TTC549 (cell line): Measurements from ENCODE around the gene HOXC11.

Experiments
- FAIRE-seq: peaks from 2 replicates; lab custom pipeline; 2012; peaks lifted over from hg19 to GRCh38; lab: Jason Lieb, UNC

Gene HOXC11

DNA sequence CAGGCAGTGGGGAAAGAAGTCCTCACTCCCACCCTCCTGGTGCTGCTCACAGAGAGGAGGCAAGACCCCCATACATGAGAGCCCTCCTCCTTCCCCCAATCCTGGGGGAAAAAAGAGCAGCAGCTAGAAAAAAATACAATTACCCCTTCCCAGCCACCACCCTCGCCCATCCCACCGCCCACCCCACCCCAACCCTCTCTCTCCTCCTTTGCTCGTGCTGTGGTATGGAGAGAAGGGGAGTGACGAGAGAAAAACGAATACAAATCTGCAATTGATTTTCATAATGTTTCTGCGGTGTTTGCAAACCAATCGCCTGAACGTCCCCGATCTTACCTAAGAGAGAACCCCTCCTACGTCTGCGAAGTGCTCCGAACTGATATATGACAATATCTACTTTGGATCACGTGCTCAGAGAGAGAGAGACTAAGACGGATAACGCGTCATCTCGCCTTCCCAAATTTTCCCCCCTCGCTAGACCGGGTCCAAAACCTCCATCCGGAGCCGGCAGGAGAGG lies at the start of gene HOXC11:
HOXC11 (plus strand) TSS at position 405 of the 514 bp plus-strand sequence. CDS start 116 bp downstream, outside the sequence.
- FAIRE-seq, result no peak

- no peak for FAIRE-seq
These were observed 48.2 kb upstream of the HOXC11 start for GRCh38 chr12:53924521-53925405.

GRCh38 chr12:53927220-53928029 lies 45.5 kb upstream of the HOXC11 start:
- FAIRE-seq, result no peak

- no peak for FAIRE-seq
These were observed 44.7 kb upstream of the HOXC11 start for GRCh38 chr12:53928054-53928835.

DNA sequence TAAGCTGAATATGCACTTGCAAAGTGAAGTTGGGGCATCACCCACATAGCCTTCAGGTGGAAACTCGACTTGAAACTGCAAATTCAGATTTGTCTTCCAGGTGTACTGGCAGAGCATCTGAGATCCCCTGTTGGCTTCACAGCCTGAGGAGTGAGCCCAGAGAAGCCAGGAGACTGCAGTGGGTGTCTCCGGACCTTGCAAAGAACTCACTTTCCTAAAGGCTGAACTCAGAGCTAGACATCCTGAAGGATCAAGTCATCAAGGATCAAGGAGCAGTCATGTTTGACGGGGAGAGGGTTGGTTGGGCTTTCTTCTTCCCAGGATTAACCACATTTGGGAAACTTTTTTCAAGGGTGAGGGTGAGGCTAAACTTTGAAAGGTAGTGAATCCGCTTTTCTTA lies 43.4 kb upstream of the HOXC11 start:
- FAIRE-seq, result no peak

DNA sequence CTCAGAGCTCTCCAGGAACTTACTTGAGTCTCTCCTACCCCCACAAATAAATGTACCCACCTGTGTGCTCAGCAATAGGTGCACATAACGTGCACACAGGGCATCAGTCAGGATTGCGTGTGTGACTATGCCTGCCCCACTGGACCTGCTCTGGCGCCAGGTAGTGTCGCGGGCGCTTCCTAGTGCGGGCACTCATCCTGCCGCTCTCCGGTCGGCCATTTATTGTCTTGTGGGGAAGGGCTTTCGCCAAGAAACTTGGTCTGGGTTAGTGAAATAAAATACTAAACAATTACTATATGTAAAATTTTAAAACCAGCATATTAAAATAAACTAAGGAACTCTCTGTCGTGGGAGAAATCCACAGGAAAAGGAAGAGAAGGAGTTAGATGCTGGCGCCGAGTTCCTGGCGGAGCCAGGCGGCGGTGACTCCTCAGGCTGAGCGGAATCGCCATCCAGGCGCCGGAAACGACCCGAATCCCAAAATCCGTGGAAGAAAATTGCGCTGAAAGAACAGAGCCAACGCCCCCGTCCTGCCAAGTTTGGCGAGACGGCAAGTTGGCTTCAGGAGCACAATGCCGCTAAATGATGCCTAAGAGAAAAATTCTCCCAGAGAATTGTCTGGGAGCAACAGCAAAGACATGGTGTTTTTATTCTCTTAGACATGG lies 42.2 kb upstream of the HOXC11 start:
- no peak for FAIRE-seq

GRCh38 chr12:53931844-53932581 lies 40.9 kb upstream of the HOXC11 start:
- no peak for FAIRE-seq

DNA sequence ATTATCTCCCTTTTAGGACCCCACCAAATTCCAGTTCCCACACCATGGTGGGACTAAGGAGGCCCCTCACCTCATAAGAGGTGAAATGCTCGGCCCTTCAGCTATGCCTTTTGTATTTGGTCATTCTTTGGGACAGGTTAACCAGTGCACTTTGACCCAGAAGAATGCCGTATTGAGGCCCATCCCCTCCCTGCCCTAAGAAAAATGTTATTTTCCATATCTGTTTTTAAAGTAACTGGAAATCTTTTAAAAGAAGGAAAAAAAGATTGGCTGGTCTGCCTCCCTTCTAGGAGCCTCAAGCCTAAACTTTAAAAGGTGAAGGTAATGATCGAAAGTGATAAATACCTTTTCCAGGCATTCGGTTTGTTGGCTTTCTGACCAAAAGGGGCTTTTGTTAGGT lies 40.0 kb upstream of the HOXC11 start:
- FAIRE-seq, result no peak

- no peak for FAIRE-seq
These were observed 37.3 kb upstream of the HOXC11 start for GRCh38 chr12:53935383-53936341.

DNA sequence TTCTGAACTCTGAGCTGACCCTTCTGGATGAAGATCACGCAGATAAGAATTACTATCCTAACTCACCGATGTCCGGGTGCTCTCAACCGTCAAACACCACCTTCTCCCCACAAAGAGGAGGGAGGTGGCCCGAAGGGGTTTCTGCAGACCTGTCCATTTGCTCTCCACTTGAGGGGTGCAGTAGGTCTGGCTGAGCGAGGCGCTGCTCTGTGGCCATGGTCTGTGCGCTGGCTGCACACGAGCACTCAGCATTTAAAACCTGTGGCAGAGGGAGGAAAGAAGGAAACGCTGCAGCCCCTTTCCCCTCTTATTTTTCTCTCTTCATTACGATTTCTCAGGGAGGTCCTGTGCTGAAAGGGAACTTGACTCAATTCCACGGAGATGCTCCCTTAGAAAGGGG lies 35.8 kb upstream of the HOXC11 start:
- no peak for FAIRE-seq

GRCh38 chr12:53937596-53938325 lies 35.2 kb upstream of the HOXC11 start:
- no peak for FAIRE-seq

DNA sequence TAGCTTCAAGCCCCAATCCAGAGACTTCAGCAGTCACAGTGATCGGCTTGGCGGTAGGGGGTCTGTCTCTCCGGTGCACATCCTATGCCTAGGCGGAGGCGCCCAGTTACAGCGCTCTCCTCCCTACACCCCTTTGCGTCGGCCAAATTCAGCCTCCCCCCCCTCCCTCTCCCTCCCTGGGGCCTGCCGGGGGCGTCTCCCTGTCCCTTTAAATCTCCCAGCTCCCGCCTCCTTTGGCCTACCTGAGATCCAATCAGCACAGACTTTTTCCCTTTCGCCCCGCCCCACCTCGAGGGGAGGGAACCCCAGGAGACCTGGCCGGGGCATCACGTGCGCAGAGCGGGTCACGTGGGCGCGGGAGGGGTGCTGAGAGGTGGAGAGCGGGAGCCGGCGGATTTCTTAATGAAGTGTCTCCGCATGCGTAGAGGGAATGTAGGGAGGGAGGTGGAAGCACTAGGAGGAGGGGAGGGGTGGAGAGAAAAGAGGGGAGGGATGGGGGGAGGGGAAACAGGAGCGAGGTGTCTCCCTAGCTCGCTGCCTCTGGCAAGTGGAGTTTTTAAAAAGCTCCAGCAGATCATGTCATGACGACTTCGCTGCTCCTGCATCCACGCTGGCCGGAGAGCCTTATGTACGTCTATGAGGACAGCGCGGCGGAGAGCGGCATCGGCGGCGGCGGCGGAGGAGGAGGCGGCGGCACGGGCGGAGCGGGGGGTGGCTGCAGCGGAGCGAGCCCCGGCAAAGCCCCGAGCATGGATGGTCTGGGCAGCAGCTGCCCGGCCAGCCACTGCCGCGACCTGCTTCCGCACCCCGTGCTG lies 34.4 kb upstream of the HOXC11 start, which contains the start of gene HOXC13:
HOXC13 (plus strand) TSS at position 506 of the 815 bp plus-strand sequence; CDS start at position 582, 76 bp downstream.
- peak; percentile 95 for FAIRE-seq

GRCh38 chr12:53939141-53940108 lies 33.5 kb upstream of the HOXC11 start:
- FAIRE-seq, result no peak

- FAIRE-seq, result no peak
These were observed 32.4 kb upstream of the HOXC11 start for GRCh38 chr12:53940443-53941014.

DNA sequence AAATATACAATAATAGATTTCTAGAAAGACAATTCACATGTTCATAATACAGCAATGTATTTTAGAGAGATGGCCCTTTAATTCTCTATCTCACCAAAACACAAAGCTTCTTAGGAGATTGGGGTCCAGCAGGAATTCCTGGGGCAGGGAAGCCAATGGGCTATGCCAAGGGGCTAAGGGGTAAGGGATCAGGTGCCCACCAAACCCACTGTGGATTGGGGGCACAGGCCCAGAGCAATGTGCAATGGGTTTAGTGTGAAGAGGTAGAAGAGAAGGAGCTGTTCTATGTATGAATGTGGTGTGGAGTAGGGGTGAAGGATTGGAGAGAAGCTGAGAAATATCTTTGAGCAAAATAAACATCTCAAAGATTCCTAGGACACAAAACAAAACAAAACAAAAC lies 31.7 kb upstream of the HOXC11 start:
- no peak for FAIRE-seq

- FAIRE-seq, result no peak
These were observed 31.2 kb upstream of the HOXC11 start for GRCh38 chr12:53941750-53942149.
